ENCODE measurements around the gene ZBTB45.

DNA sequence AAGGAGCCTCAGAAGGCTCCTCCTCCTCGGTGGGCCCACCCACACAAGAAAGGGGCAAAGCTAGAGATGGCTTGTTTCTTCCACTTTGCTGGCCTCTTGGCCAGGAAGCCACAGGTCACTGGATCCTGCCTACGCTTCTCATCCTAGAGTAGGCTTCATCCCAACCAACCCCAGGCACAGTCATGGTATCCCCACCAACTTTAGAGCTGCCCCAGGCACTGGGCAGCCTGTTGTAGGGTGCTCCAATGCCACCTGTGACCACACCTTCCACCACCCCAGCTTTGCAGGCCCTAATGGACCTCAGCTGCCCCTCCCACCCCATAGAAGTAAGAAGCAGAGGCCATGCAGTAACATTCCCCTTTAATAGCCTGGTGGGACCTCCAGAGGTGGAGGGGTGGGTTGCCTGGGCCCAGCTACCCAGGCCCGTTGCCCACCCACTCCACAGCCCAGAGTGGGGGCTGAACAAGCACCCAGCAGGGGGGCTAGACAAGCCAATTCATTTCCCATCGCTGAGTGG lies 35.8 kb upstream of the ZBTB45 start:
- TF ChIP-seq CTCF (IDR thresholded peaks at IDR 0.05): no peak
- no peak for TF ChIP-seq POLR2A (IDR thresholded peaks at IDR 0.05)

All from uterus (tissue), 2 donors.